GM21390 (cell line): Measurements from ENCODE around the gene LITAF.

Experiments
- ATAC-seq: cut with Tn5 transposase; IDR thresholded peaks from one replicate; pipeline ENCODE4 v1.9.1; 2021; ENCODE audit not compliant: unreplicated experiment

LITAF gene

DNA sequence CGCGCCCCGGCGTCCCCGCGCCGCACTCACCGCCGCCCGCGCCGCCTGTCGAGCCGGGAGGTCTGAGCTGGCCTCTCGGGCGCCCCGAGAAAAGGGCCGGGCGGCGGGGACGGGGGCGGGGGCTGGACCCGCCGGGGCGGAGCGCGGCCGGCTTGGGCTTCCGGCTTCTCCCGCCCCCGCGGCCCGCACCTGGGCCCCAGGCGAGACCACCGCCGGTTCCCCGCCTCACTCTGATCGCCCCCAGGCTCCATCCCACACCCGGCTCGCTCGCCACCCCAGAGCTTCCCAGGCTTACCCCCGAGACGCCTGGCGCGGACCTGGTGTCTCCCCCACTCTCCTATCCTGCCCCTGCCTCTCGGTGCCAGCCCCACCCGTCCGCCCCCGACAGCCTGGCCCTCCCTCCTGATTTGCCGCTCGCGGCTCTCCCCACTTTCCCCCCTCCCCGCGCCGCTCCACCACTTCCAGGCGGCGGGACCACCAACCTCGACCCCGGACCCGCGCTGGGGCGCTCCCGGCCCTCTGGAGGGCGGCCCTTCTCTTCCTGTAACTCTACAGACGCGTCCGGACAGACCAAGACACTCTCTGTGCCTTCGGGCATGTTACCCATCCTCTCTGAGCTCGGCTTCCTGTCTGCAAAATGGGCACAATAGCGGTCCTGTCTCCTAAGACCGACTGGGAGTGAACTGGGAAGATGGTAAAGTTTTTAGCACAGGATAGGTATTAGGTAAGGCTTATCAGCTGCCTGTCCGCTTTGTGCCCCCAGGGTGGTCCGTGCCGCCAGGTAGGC is at the start of gene LITAF:
Gene LITAF (minus strand): TSS at position 64 of the 787 bp plus-strand sequence. CDS start 30,189 bp downstream, outside the sequence.
- ATAC-seq = peak; percentile 43

DNA sequence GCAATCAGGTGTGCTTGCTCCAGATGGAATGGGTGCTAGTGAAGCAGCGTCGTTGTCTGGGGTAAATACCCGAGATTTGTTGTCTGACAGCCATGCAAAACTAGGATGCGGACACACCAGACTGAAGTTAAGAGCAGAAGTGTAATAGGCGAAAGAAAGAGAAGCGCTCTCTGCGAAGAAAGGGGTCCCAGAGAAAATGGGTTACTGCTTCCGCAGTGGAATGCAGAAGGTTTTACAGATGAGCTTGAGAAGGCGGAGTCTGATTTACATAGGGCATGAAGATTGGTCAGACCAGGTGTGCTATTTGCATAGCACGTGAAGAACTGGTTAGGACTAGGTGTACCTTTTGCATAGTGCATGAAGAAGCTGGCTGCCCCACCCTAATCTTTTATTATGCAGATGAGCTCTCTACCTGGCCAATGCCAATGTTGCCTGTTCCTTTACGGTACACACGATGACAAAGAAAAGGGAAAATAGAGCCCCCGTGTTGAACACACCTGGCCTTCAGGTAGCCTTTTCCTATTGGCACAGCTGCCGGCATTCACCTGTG is 49.5 kb upstream of the LITAF start:
- ATAC-seq = no peak

DNA sequence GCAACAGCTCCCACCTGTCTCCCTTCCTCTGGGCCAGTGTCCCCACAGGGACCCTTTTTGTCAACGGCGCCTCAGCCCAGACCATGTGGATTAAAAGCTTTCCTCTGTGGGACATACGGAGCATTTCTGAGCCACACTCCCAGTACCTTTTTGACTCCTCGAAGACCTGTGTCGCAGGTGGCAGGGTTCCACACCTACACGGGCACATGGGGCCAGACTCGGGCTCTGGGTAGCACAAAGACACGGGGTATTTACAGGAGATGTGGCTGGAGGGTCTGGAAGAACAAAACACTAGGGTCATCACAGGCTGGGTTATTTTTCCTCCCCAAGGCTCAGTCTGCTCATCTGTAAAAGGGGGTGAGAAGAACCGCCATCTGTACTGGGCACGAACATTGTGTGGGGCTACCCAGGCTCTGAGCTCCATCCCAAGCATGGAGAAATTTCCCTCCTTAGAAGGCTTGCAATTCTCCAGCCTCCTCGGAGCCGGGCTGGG is 49.0 kb upstream of the LITAF start:
- no peak for ATAC-seq

DNA sequence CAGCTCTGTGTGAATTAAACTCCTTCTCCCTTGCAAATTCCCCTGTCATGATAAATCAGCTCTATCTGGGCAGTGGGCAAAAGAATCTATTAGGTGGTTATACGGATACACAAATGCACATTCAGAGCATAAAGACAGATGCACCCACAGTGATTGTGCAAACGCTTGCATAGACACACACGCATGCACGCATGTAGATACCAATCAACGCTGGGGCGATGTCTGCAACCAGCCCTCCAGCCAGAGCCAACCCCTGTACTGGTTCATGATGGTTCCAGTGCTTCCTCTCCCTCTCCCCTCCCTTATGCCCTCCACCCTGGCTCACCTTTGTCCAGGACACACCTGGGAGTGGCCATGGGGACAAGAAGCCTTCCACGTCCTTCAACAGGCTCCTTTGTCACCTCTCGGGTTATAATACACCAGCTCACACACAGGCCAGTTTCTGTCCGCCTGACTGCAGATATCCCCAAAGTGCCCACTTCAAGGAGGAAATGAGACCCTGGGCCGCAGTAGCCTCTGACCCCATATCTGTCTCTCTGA is 48.5 kb upstream of the LITAF start:
- ATAC-seq = no peak

DNA sequence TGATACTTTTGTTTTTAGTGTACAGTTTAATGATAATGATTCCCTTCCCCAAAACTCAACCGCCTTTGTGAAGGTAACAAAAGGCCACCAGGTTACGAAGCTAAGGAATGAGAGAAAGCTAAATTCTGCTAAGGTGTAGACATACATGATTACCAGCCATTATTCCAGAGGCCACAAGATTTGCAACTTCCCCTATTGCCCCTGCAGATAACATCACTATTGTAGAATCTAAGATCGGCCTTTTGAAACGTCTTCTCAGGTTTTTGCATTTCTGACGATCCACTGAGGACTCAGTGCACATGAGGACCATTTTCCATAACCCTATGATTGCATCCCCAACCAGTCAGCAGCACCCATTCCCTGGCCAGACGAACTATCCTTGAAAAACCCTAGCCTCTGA is 47.6 kb upstream of the LITAF start:
- no peak for ATAC-seq

DNA sequence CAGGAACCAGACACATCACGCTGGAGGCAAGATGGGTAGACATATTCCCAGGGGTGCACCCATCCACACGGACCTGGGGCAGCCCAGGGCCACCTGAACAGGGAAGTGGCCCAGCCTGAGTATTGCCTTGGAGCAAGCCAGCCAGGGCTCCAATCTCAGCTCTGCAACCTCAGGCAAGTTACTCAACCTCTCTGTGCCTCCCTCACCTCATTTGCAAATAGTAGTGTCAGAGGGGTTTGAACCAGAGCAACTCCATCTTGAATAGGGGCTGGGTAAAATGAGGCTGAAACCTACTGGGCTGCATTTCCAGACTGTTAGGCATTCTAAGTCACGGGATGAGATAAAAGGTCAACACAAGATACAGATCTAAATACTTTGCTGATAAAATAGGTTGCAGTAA is 46.4 kb upstream of the LITAF start:
- ATAC-seq = no peak

DNA sequence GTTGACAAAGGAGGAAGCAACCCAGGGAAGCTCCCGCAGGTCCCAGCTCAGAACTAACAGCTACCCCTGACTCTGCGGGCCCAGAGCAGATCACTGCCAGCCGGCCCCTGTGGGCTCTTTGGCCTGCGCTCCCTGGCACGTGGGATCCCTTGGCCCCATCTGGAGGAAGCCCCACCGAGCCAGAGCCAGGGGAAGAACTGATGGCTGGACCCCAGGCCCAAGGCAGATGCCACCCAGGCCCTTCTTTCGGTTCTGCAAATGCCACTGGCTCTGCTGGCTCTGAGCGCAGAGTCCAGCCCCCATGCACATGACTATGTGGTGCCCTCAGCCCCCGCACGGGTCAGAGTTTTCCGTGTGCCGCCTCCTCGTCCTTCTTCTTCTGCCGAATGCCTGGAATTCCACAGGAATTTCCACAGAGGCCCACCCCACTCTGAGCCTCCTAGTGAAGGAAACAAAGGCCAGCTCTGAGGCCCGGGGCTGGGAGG is 45.8 kb upstream of the LITAF start:
- ATAC-seq = no peak

DNA sequence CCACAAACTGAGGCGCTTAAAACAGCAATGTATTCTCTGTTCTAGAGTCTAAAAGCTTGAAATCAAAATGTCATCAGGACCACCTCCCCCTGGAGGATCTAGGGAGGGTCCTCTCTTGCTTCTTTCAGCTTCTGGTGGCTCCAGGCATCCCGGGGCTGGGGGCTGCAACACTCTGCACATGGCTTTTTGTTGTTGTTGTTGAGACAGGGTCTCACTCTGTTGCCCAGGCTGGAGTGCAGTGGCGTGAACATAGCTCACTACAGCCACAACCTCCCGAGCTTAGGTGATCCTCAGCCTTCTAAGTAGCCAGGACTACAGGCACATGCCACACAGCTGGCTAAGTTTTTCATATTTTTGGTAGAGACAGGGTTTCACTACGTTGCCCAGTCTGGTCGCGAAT is 44.5 kb upstream of the LITAF start:
- ATAC-seq = no peak

DNA sequence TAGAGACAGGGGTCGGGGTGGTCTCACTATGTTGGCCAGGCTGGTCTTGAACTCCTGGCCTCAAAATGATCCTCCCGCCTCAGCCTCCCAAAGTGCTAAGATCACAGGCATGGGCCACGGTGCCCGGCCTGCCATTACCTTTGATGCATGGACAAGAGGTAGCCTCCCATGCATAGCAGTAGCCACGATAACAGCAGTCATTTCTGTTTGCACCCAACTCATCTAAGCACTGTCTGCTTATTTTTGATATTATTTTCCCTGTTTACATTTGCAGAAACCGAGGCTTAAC is 44.0 kb upstream of the LITAF start:
- ATAC-seq = no peak

DNA sequence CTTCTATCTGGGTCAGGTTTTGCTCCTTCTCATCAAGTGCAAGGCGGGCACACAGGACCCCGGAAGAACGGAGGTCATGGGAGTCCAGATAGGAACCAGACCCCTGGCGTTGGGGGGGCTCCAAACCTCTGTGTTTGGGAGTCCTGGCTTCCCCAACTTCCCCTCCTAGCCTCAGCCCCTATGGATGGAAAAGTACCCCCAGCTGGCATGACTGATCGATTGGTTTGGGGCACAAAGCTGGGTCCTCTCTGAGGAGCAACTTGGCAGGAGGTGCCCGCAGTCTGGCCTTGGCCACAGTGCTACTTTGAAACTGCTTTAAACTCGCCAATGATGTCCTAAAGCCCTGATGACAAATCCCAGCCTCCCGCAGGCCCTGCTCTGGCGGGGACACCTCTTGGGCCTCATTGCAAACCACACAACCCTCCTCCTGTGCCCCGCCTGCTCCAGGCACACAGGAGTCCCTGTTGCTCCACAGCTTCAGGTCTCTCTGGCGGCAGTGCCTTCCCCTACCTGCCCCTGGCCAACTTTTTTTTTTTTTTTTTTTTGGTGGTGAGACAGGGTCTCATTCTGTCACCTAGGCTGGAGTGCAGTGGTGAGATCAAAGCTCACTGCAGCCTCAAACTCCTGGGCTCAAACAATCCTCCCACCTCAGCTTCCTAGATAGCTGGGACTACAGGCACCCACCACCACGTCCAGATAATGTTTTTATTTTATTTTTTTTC is 43.5 kb upstream of the LITAF start:
- ATAC-seq = no peak

DNA sequence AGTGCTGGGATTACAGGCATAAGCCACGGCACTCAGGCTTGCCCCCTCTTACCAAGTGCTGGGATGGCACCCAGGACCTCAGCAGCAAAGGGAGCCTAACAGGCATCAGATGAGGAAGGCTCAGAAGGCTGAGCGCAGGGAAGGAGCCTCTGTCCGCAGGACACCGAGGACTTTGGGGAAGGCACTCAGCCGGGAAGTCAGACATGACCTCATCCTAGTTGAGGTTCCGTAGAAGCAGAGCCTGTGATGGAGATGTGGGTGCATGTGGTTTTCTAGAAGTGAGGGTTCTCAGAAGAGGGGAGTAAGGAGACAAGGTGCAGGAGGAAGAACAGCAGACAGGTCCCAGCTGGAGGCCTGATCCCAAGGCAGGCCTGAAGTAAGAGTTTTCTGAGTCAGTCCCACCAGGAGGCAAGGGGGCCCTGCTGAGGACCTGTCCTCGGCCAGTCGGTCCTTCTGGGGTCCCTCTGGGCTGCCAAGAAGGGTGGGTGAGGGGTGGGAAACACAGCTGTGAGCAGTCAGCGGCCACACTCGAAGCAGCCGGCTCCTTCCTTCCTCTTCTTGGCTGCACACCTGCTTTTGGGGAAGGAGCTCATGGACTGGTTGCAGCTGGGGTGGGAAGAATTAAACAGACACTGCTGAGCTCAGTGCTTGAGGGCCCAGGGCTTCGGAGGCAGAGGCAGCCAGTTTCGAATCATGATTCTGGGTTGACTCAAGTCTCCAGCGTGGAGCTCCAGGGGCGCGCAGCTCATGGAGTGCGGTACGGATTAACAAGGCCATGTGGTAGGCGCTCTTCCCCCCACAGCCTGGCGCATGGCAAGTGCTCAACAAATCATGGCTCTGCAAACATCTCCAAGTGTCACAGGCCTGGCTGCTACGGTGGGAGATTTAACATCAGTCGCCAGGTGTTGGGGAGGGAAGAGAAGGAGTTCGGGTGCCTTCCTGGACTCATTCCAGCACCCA is 42.6 kb upstream of the LITAF start:
- no peak for ATAC-seq

DNA sequence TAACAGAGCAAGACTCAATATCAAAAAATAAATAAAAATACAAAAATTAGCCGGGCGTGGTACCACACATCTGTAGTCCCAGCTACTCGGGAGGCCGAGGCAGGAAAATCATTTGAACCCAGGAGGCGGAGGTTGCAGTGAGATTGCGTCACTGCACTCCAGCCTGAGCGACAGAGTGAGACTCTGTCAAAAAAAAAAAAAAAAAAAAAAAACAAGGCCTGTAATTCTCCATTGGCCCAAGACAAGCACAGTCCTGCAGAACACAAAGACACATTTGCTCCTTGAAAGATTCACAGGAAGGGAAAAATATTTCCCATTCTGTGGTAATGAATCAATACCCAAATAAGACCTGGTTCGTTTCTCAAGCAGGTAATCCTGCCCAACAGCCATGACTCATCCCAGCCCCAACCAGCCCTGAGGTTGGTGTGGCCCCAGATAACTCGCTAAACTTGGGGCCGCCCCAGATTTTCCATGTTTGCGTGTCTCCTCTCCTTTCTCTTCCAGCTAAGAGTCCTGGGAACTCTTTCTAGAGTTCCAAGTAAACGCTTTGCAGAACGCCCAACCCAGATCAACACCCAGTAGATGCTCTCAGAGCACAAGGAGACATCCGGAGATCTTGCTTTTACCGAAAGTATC is 41.2 kb upstream of the LITAF start:
- ATAC-seq = no peak

DNA sequence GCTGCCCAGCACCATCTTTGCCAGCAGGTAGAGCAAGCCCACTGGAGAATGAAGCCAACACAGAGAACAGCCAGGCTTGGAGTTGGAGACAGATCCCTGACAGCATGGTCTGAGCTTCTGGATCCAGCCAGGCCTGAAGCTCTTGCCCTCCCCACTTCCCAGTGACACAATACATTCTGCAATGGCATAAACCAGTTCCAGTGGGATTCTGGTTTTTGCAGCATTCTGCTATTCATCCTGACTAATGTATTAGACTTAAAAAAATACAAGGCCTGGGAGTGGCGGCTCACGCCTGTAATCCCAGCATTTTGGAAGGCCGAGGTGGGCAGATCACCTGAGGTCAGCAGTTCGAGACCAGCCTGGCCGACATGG is 40.6 kb upstream of the LITAF start:
- no peak for ATAC-seq

DNA sequence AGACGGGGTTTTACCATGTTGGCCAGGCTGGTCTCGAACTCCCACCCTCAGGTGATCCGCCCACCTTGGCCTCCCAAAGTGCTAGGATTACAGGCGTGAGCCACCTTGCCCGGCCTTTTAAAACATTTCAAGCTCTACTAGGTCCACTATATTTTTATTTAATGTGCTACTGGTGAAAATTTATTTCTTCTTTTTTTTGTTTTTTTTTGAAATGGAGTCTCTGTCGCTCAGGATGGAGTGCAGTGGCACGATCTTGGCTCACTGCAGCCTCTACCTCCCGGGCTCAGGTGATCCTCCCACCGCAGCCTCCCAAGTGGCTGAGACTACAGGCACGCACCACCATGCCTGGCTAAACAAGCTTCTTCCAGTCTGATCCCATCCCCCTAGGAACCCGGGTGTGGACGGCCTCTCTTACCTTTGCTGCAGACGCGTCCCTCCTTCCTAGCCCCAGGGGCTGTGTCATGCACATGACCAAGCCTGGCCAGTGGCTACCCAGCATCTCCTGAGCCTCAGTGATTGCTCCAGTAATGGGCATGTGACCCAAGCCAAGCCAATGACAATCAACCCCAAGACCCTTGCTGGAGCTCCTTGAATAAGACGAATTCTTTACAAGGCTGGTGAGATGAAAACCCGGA is 40.1 kb upstream of the LITAF start:
- no peak for ATAC-seq

DNA sequence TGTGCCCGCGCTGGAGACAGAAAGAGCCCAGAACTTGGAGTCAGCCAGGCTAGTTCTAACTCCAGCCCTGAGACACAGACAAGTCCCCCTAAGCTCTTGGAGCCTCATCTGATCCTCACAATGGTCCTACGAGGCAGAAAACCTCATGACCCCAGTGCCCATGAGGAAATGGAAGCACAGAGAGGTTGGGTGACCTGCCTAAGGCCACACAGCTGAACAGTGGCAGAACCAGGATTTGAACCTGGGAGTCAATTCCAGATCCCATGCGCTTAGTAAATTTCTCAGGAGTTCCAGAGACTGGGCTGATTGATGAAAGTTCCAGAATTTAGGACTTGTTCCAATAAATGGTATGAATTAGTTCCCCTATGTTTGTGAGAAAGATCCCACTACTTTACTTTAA is 39.0 kb upstream of the LITAF start:
- no peak for ATAC-seq

DNA sequence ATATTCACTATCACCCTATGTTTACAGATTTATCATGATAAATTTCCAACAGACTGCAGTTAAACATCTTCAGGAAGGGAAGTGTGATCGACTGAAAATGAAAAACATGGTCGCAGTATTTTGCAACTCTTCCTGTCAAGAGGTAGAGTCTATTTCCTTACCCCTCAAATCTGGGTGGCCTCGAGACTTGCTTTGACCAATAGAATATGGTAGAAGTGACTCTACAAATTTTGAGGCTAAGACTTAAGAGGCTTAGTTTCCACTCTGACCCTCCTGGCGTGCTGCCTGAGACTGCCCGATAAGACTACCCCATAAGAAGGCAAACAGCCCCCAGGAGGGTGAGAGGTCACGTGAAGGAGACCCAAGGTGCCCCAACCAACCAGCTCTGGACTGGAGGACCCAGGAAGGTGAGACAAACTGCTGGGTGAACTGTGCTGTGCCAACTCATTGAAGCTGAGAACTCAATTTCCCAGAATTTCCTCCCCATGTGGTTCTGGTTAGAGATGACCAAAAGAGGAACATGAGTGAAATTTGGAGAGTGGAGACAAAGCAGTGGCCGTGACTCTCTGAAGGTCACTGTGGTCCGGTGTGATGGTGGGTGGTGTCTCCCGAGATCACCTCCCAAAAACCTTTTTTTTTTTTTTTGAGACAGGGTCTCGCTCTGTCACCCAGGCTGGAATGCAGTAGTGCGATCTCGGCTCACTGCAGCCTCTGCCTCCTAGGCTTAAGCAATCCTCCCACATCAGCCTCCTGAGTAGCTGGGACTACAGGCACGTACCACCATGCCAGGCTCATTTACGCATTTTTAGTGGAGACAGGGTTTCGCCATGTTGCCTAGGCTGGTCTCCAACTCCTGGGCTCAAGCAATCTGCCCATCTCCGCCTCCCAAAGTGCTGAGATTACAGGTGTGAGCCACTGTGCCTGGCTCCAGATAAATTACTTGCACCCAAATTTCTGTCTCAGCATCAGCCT is 38.2 kb upstream of the LITAF start:
- no peak for ATAC-seq

DNA sequence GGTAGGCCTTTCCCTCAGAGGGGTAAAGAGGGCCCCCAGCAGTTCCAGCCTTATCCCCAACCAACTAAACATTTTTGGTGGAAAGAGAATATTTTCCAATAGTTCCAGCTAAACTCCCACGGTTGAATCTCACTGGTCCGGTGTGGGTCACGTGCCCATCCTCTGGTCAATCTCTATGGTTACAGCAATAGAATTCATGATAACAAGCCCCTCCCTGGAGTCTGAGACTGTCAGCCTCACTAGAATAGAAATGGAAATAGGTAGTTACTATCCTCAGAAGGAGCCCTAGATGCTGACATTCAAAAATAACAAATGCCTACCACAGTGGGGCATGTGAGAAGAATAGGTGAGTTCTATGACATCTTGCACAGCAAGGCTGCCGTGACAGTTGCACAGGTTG is 37.5 kb upstream of the LITAF start:
- ATAC-seq = no peak

DNA sequence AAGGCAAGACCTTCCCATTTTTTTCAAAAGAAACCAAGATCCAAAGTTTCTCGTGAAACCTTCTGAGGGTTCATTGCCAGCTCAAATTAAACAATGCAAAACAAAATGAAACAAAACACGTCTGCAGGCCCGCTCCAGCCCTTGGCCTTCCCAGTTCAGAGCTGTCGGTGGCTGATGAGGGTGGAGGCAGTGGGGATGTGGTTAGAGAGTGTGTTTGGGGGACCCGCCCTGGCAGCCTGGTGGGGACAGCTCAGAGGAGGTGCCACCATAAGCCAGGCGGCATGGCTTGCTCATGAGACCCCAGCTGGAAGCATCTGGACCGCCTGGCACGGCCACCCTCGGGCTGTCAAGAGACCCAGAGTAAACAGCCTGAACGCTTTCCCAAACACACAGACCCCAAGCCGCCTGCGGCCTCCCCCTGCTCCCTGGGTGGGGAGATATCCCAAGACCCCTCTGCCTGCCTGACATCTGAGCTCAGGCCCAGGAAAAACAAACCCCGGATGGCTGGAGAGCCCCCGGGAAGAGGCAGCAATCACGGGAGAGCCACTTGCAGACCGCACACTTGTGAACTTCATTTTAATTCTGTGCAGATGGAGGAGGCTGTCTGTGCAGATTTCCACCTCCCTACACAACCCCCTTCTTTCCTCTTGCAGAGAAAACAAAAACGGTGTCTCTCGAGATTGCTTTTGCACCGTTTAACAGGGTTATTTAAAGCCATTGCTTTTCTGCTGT is 35.4 kb upstream of the LITAF start:
- no peak for ATAC-seq
